Gastroesophageal sphincter (tissue), 4 donors: ENCODE results near the gene RIMS1. TPM values are rescaled to one million over a fixed set of nuclear protein-coding genes. Genes with fewer than 3 reads are reported as not detected.

Experiments used
- ATAC-seq: fragments of 150-250 bp; one replicate; pipeline ENCODE4 v1.9.1; 2016; ENCODE audit warnings: mild to moderate bottlenecking, moderate library complexity
- H3K27ac ChIP-seq, 4 donors: fragments of 200-600 bp; sonication (generic) in 3 of 4; 1 replicate in 3 of 4; 2 replicates in 1 of 4; pipeline ENCODE4 v1.5.1; 2016 to 2019
- H3K27me3 ChIP-seq: fragments of 200-600 bp; sonication (generic); one replicate; pipeline ENCODE4 v1.5.1; 2019
- H3K36me3 ChIP-seq, 2 donors: fragments of 200-600 bp; sonication (generic); one replicate each; pipeline ENCODE4 v1.5.1; 2019; ENCODE audit warnings: control low read depth in 1 of 2
- H3K4me1 ChIP-seq, 3 donors: fragments of 200-600 bp; sonication (generic); 1 replicate in 2 of 3; 2 replicates in 1 of 3; pipeline ENCODE4 v1.5.1; 2016 to 2019; ENCODE audit warnings: control low read depth in 2 of 3
- H3K4me3 ChIP-seq, 2 donors: fragments of 200-600 bp; sonication (generic); one replicate each; pipeline ENCODE4 v1.5.1; 2019; ENCODE audit warnings: mild to moderate bottlenecking in 1 of 2, moderate library complexity in 1 of 2
- H3K9me3 ChIP-seq, 3 donors: fragments of 200-600 bp; sonication (generic); one replicate each; pipeline ENCODE4 v1.5.1; 2017 to 2019; ENCODE audit warnings: control low read depth in 2 of 3
- CTCF ChIP-seq, 4 experiments: fragments of 200-600 bp in 2 of 4; fragments of 450-650 bp in 2 of 4; sonication (generic) in 1 of 4; IDR thresholded peaks; one replicate each; pipeline ENCODE4 v1.5.1; 2017 to 2019; ENCODE audit warnings: antibody characterized with exemption in 4 of 4, mild to moderate bottlenecking in 2 of 4, moderate library complexity in 2 of 4
- EP300 ChIP-seq: sonication (generic); formaldehyde crosslinking; IDR thresholded peaks from one replicate; pipeline ENCODE4 v1.6.1; 2017; ENCODE audit warnings: antibody characterized with exemption, mild to moderate bottlenecking
- POLR2A ChIP-seq, 2 donors: fragments of 450-650 bp; IDR thresholded peaks; one replicate each; pipeline ENCODE4 v1.6.1; 2017; ENCODE audit warnings: antibody characterized with exemption in 2 of 2, mild to moderate bottlenecking in 2 of 2, moderate library complexity in 1 of 2
- POLR2AphosphoS5 ChIP-seq: sonication (generic); formaldehyde crosslinking; IDR thresholded peaks from one replicate; pipeline ENCODE4 v1.6.1; 2017; ENCODE audit warnings: antibody characterized with exemption
- WGBS, 2 donors: methylation state at CpG; one replicate each; pipeline ENCODE4 v1.1.5; 2018; ENCODE audit warnings: low coverage in 1 of 2; 5-methylcytosine and 5-hydroxymethylcytosine counted together
- total RNA-seq, 4 donors: library from RNA; depleted of rRNA; stranded (reverse); fragments of >200 nt; gene quantifications; one replicate each; pipeline ENCODE4 v1.1.0, GENCODE V29; 2016

The RIMS1 gene
- total RNA-seq, 4 donors from 2014 or later = 9.3 to 66.5 (median 17.7) TPM

DNA sequence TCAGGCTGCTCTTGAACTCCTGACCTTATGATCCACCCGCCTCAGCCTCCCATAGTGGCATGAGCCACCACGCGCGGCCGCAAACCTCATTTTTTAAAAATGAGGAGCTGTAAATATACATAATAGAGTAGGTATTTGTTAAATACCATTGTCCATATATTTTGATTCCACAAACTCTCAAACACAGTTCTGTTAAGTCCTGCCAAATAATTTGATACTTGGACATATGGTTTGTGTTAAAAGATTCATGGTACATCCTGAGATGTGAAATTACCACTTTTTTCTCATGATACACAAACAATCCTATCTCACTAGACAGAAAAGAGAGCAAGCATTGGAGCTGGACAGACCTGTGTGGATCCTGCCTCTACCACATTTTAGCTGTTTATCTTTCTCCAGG lies 401.5 kb downstream of the RIMS1 start:
- ATAC-seq = no peak
- Histone ChIP-seq H3K36me3 (no peaks in the 10 kb centered on the region), H3K27me3 (no peaks in the 10 kb centered on the region), H3K27ac (no peak overlapping the region), H3K4me1 (no peaks in the 10 kb centered on the region), H3K9me3 (no peaks in the 10 kb centered on the region), H3K4me3 (no peak overlapping the region)
- 80 to 96% methylated on average over 4 to 5 of the region's 5 CpGs for WGBS, 2 donors
- no peak for TF ChIP-seq POLR2AphosphoS5
- TF ChIP-seq POLR2A (IDR thresholded peaks at IDR 0.05) = no peak
- no peak for TF ChIP-seq CTCF (IDR thresholded peaks at IDR 0.05)
- no peak for TF ChIP-seq EP300

DNA sequence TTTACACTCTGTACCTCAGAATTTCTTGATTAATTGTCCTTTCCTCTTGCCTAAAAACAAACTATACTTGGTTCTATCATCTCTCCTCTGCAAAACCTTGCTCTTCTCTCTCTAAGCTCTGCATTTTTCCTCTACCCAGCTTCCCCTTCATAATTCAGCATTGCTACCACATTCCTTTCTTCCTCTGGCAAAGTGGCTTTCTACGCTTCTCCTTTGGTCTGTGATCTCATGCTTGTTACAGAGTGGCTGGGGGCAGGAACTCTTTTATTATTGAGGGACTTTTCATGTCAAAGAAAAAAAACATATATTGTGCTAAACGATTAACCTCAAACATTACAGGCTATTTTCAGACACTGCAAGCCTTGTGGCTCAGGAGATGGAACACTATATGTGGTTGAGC lies 402.2 kb downstream of the RIMS1 start:
- no peak for ATAC-seq
- Histone ChIP-seq H3K27ac (no peak overlapping the region), H3K4me1 (no peaks in the 10 kb centered on the region), H3K27me3 (no peaks in the 10 kb centered on the region), H3K4me3 (no peak overlapping the region), H3K36me3 (no peaks in the 10 kb centered on the region), H3K9me3 (no peaks in the 10 kb centered on the region)
- TF ChIP-seq EP300 (no peak), POLR2A (IDR thresholded peaks at IDR 0.05) (no peak), POLR2AphosphoS5 (no peak), CTCF (IDR thresholded peaks at IDR 0.05) (no peak)
- WGBS, 2 donors = 34% methylated on average over 2 of the region's 2 CpGs; no CpG with 5 or more reads in 1 of the 2 donors

DNA sequence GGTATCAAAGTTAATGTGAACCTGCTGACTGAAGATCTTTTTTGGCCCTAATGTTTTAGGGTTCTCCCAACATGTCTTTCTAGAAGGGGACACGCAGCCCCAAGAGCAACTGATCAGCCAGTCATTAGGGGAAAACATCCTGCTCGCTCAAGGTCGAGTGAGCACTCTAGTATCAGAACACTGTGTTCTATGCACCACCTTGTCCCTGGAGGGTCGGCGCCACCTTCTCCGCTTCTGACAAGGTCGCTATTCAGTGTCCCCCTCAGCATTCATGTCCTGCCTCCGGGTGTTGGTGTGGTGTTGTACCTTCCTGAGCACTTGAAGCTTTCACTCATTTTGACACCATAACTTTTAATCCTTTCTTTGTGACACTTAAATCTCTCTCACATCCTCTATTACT lies 404.3 kb downstream of the RIMS1 start:
- 94 to 97% methylated on average over 3 to 7 of the region's 8 CpGs for WGBS, 2 donors

DNA sequence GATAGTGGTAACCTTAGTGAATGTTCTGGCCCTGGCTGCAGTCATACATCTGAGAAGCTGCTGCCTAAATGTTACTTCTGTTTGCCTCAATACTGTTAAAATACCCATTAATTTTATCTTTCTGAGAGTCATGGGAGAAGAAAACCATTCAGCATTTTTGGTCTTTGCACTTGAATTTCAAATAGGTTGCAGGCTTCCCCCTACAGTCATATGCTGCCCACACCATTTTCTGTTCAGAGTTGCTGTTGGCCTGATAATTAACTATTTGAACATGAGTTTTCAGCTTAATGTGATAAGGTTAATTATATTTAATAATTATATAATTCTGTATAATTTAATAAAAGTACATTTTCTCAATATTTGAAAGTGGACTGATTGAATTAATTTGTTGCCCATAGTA lies 410.0 kb downstream of the RIMS1 start:
- H3K4me1 ChIP-seq = no peaks in the 10 kb centered on the region
- no peaks in the 10 kb centered on the region for H3K36me3 ChIP-seq
- ATAC-seq = no peak
- H3K9me3 ChIP-seq = no peaks in the 10 kb centered on the region
- H3K4me3 ChIP-seq = no peak overlapping the region
- H3K27me3 ChIP-seq = no peaks in the 10 kb centered on the region
- no peak overlapping the region for H3K27ac ChIP-seq
- TF ChIP-seq POLR2A (IDR thresholded peaks at IDR 0.05) = no peak

More for the DNA sequence above, 404.3 kb downstream of the RIMS1 start:
- Histone ChIP-seq H3K9me3 (no peaks in the 10 kb centered on the region), H3K4me3 (no peak overlapping the region), H3K4me1 (no peaks in the 10 kb centered on the region), H3K36me3 (no peaks in the 10 kb centered on the region), H3K27me3 (no peaks in the 10 kb centered on the region), H3K27ac (no peak overlapping the region)
- no peak for ATAC-seq
- TF ChIP-seq POLR2AphosphoS5 (no peak), EP300 (no peak), CTCF (IDR thresholded peaks at IDR 0.05) (no peak), POLR2A (IDR thresholded peaks at IDR 0.05) (no peak)

GRCh38 chr6:72305971-72306370 lies 419.6 kb downstream of the RIMS1 start:
- WGBS, 2 donors = 84 to 86% methylated on average over 2 of the region's 2 CpGs
- Histone ChIP-seq H3K4me1 (no peaks in the 10 kb centered on the region), H3K36me3 (no peaks in the 10 kb centered on the region), H3K9me3 (no peaks in the 10 kb centered on the region), H3K27ac (no peak overlapping the region), H3K4me3 (no peak overlapping the region), H3K27me3 (no peaks in the 10 kb centered on the region)
- ATAC-seq = no peak
- TF ChIP-seq CTCF (IDR thresholded peaks at IDR 0.05) = no peak
- TF ChIP-seq POLR2A (IDR thresholded peaks at IDR 0.05) = no peak
